GM12878 (cell line): ENCODE results near the gene AKAP13. TPM values are rescaled to one million over a fixed set of nuclear protein-coding genes. Genes with fewer than 3 reads are reported as not detected.
A peak's percentile ranks its signal among the peaks of the same experiment; 100 is the strongest.

Experiments
- BCLAF1 ChIP-seq: fragments of 450-650 bp; IDR thresholded peaks from 2 replicates; pipeline ENCODE4 v1.6.1; 2017; ENCODE audit warnings: antibody characterized with exemption, mild to moderate bottlenecking, moderate library complexity
- CREM ChIP-seq: IDR thresholded peaks from 2 replicates; pipeline ENCODE4 v1.6.1; 2014; ENCODE audit warnings: antibody characterized with exemption, low read depth
- E2F4 ChIP-seq: IDR thresholded peaks from 2 replicates; pipeline ENCODE4 v1.6.1; 2012; ENCODE audit warnings: low read depth, low read length, improper control_type of control experiment
- GABPA ChIP-seq: IDR thresholded peaks from 2 replicates; pipeline ENCODE4 v1.6.1; 2014; ENCODE audit warnings: antibody characterized with exemption, low read depth, mild to moderate bottlenecking, inconsistent platforms
- JUND ChIP-seq: IDR thresholded peaks from 2 replicates; pipeline ENCODE4 v1.6.1; 2012; ENCODE audit warnings: low read depth, mild to moderate bottlenecking, low read length, improper control_type of control experiment, moderate library complexity
- NFYA ChIP-seq: IDR thresholded peaks from 2 replicates; pipeline ENCODE4 v1.6.1; 2011; ENCODE audit warnings: low read depth, mild to moderate bottlenecking, low read length, improper control_type of control experiment, borderline replicate concordance
- POLR2A ChIP-seq: IDR thresholded peaks from 2 replicates; pipeline ENCODE4 v1.6.1; 2011; ENCODE audit warnings: low read depth, mild to moderate bottlenecking, low read length
- REST ChIP-seq: IDR thresholded peaks from 2 replicates; pipeline ENCODE4 v1.6.1; 2012; ENCODE audit warnings: mild to moderate bottlenecking, low read depth, low read length
- SIN3A ChIP-seq: IDR thresholded peaks from 2 replicates; pipeline ENCODE4 v1.6.1; 2012; ENCODE audit warnings: low read depth, low read length, improper control_type of control experiment
- TCF12 ChIP-seq: IDR thresholded peaks from 2 replicates; pipeline ENCODE4 v1.6.1; 2011; ENCODE audit warnings: low read depth, mild to moderate bottlenecking, low read length
- WRNIP1 ChIP-seq: IDR thresholded peaks from 2 replicates; pipeline ENCODE4 v1.6.1; 2011; ENCODE audit warnings: low read depth, low read length, improper control_type of control experiment, borderline replicate concordance
- ZBTB11 ChIP-seq: fragments of 450-650 bp; formaldehyde crosslinking; IDR thresholded peaks from 2 replicates; pipeline ENCODE4 v1.5.0; 2022; ENCODE audit warnings: mild to moderate bottlenecking, missing genetic modification characterization
- ZNF687 ChIP-seq: fragments of 450-650 bp; IDR thresholded peaks from 2 replicates; pipeline ENCODE4 v1.6.1; 2017; ENCODE audit warnings: mild to moderate bottlenecking, moderate library complexity
- polyA plus RNA-seq, 11 experiments: library from polyadenylated mRNA; depleted of rRNA in 4 of 11; unstranded in 6 of 11; stranded (reverse) in 5 of 11; fragments of >200 nt; fragmentation: Nextera tagmentation in 4 of 11; fragmentation: Illumina TruSeq in 1 of 11; extraction: Ambion mirVana in 4 of 11; extraction: Trizol in 1 of 11; gene quantifications; 1 replicate in 1 of 11; 2 replicates in 10 of 11; pipeline versions ENCODE4 v1.2.1 to v1.2.3, GENCODE V29; 2011 to 2016; ENCODE audit warnings: inconsistent platforms in 2 of 11, missing spikeins in 2 of 11, low read depth in 1 of 11
- total RNA-seq, 4 experiments: library from RNA; depleted of rRNA in 3 of 4; stranded (reverse); fragments of >200 nt in 3 of 4; fragmentation: Illumina TruSeq in 1 of 4; extraction: Trizol in 1 of 4; gene quantifications; 2 replicates each; pipeline versions ENCODE4 v1.2.1 to v1.2.3, GENCODE V29; 2013 to 2021

AKAP13 gene
- total and polyA plus RNA-seq, 10 of the 15 experiments (the other 5 are each of a cell fraction or from before 2014, with no cell fraction given): 14.4 to 74.9 (median 55.1) TPM

- TF ChIP-seq ZBTB11 (CRISPR knock-in tag): no peak
- TF ChIP-seq SIN3A: no peak
- no peak for TF ChIP-seq E2F4
- peak; percentile 63 for TF ChIP-seq ZNF687
- peak; percentile 21; the same call in 1 of the 2 replicates for TF ChIP-seq POLR2A
- peak; percentile 67 for TF ChIP-seq GABPA
- TF ChIP-seq WRNIP1: no peak
- TF ChIP-seq NFYA: no peak
- no peak for TF ChIP-seq REST
- peak; percentile 74; the same call in 1 of the 2 replicates for TF ChIP-seq TCF12
- peak; percentile 90 for TF ChIP-seq CREM
- TF ChIP-seq JUND: peak; percentile 88
- no peak for TF ChIP-seq BCLAF1
Observed at GRCh38 chr15:85412956-85413854, 32.8 kb downstream of the AKAP13 start (continued).
